GM12874 (cell line): Measurements from ENCODE around the gene ACACA.

Source experiments
- TF ChIP-seq, protein P1 (sequence below): IDR thresholded peaks from 2 replicates; pipeline ENCODE4 v1.5.1; 2011; ENCODE audit warnings: low read depth, mild to moderate bottlenecking, control low read depth, low read length, moderate library complexity; ENCODE audit not compliant: insufficient read depth

ACACA gene

DNA sequence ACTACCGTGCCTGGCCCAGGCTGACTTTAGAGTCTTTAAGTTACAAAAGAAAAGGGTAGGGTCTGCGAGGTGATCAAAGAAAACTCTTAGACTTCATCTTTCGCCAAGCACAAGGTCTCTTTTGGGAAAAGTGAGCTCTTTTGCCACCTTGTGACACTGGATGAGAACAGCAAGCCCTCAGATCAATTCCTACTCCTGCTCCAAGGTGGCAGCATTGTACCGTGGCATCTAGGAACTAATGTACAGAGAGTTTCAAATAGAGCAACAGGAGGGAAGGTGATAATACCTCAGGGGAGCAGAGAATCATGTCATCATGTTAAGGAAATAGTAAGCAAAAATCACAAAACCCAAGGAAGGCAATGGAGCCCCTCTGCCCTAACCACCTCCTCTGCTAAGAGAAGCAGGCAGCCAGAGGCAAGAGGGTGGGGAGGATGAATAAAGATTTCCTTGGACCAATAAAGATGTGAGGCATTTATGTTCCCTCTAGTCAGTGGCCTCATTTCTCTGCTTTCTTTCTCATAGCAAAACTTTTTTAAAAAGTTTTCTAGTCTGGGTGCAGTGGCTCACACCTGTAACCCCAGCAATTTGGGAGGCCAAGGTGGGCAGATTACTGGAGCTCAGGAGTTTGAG is 33.0 kb downstream of the ACACA start:
- TF ChIP-seq, protein P1, sequence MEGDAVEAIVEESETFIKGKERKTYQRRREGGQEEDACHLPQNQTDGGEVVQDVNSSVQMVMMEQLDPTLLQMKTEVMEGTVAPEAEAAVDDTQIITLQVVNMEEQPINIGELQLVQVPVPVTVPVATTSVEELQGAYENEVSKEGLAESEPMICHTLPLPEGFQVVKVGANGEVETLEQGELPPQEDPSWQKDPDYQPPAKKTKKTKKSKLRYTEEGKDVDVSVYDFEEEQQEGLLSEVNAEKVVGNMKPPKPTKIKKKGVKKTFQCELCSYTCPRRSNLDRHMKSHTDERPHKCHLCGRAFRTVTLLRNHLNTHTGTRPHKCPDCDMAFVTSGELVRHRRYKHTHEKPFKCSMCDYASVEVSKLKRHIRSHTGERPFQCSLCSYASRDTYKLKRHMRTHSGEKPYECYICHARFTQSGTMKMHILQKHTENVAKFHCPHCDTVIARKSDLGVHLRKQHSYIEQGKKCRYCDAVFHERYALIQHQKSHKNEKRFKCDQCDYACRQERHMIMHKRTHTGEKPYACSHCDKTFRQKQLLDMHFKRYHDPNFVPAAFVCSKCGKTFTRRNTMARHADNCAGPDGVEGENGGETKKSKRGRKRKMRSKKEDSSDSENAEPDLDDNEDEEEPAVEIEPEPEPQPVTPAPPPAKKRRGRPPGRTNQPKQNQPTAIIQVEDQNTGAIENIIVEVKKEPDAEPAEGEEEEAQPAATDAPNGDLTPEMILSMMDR: peak; percentile 97

DNA sequence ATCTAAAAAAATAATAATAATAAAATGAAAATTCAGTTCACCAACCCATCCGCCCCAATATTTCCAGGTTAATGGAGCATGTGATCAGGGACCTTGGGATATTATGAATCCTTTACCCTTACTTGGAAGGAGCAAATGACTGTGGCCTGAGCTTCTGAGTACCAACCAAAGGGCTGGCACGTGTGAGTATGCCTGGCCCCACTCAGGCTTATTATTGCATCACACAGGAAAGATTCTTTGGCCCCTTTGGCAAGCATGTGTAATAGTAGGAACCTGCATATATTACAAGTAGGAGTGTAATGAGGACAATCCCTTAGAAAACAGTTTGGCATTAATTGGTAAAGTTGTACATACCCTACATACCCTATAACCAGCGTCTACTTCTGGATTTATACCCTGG is 38.1 kb downstream of the ACACA start:
- TF ChIP-seq, protein P1: no peak

DNA sequence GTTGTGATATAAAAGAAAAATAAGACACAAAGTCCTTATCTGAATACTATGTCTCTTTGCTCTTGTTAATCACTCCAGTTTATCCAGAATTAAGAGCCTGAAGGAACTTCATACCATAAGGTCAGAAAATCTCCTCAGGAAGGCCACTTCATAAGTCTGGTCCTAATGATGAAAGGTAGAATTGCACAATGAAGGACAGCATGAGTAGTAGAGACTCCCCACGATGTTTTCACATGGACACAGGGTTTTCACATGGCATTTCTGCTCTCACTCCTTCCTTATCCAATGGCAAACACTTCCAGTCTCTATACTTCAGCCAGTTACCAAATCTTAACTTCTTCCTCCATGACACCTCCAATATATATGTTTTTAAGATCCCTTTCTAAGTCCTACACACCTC is 41.0 kb downstream of the ACACA start:
- TF ChIP-seq, protein P1: no peak

DNA sequence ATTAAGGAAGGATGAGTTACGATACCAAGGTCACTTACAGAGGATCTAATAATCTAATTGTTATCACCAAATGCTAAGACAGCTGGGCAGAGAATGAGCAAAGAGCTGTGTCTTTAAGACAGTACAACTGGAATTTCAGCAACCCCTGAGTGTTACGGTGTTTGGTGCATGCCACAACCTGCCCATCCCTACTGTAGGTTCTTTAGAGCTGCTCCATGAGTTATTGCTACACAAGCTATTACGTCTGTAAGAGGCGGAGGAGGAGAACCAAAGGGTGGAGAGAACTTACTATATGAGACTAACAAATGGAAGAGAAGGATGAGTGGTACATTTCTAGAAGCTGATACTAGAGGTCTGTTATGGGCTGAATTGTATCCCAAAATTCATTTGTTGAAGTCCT is 45.1 kb downstream of the ACACA start:
- TF ChIP-seq, protein P1: no peak

DNA sequence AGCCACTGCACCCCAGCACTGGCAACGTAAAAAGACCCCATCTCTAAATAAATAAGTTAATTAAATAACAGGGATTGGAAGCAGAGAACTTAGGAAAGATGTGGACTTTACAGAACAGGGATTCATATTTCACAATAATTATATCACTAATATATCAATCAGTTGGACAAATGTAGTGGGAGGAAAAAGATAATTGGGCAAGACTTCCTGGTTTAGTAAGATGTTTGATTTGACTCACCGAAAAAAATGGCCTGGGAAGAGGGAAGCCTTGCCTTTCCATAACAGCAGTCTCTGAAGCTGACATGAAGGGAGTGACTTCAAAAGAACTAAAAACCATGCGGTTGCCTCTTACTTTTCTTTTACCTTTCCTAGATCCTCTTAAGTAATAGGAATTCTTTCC is 46.0 kb downstream of the ACACA start:
- TF ChIP-seq, protein P1: no peak

DNA sequence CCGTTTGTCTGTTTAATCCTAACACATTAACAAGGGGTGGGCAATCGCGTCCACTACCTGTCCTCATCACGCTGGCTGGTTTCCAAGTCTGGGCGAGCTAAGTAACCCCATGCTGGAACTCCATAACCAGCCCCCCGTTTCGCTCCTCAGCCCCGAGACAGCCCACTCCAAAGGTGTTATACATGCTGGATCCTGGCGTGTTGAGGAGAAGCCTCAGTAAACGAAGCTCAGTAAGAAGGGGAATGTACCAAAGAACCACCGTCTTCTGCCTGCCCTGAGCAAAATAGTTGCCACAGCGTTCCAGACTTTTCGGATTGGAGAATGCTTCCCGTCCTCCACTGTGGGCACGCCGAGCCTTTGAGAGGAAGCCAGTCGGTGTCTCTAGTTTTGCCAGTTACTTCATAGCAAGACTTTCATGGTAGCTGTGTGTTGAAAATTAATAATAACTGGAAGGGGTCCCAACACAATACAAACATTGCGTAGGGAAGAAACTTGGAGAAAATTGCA is 46.9 kb downstream of the ACACA start:
- TF ChIP-seq, protein P1: no peak

DNA sequence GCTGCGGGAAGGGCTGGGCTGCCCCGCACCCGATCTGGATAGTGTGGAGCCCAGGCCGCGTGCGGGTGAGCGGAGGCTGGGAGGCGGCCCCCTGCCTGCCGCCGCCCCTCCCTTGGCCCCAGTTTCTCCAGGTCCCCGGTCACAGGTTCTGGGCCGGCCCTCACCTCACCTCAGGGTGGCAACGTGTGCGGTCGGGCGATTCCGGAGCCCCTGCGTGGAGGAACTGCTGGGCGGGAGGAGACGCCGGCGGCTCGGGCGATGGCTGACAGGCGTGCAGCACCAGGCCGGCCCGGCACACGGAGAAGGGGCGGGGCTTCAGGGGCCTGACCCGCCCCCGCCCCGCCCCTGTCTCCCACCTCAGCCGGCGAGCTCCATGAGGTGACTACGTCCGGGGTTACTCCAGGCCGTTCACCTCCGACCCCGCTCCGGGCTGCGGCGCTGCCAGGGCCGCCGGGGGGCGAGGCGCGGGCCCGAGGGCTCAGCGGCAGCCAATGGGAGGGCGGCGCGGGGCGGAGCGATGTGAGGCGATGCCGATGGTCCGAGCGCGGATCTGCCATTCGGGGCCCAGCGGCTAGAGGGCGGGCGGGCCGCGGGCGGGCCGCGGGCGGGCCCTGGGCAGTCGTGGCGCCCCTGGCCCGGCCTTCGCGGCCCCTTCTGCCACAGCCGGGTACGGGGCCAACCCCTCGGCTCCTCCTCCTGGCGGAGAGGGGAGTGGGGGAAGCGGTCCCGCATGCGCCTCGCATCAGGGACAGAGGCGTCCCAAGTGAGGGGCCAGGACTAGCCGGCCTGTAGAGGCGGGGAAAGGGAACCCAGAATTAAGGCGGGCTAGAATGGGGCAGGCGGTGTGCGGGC is 47.6 kb downstream of the ACACA start:
- TF ChIP-seq, protein P1: 0 out of 2 replicates have a peak, but pooled peaks have one; percentile 15
